ENCODE data around the gene LRPAP1. TPM values are rescaled to one million over a fixed set of nuclear protein-coding genes. Genes with fewer than 3 reads are reported as not detected.

LRPAP1 gene
- polyA plus RNA-seq, 1 donor (not counting 4 experiments of a cell fraction or from before 2014, with no cell fraction given) = 121 TPM

- peaks cover 6% of the 10 kb centered on the region for H3K79me2 ChIP-seq (ENCODE audit: control insufficient read depth, insufficient read depth, low read length)
- no peak overlapping the region for H3K4me2 ChIP-seq (ENCODE audit: control insufficient read depth, extremely low read depth, insufficient read depth, low read depth, low read length)
- no peak overlapping the region for H3K27ac ChIP-seq (ENCODE audit: control insufficient read depth, insufficient read depth, low read length)
- H3K36me3 ChIP-seq (ENCODE audit: control insufficient read depth in 2 of 2, extremely low read depth in 1 of 2, insufficient read depth in 2 of 2, low read length in 2 of 2) = peaks cover 10 to 17% of the 10 kb centered on the region in 2 experiments
- no peaks in the 10 kb centered on the region for H3K4me1 ChIP-seq (ENCODE audit: control insufficient read depth, extremely low read depth, insufficient read depth, low read length)
- no peaks in the 10 kb centered on the region for H3K9me1 ChIP-seq (ENCODE audit: control insufficient read depth, extremely low read depth, insufficient read depth, low read length)
- no peaks in the 10 kb centered on the region for H3K27me3 ChIP-seq (ENCODE audit: control insufficient read depth, extremely low read depth, insufficient read depth, low read length)
- H3K9me3 ChIP-seq (ENCODE audit: control insufficient read depth, low read depth, low read length) = no peaks in the 10 kb centered on the region
- no peak overlapping the region for H3K9ac ChIP-seq (ENCODE audit: control insufficient read depth, extremely low read depth, insufficient read depth, low read length)
- no peak overlapping the region for H3K4me3 ChIP-seq (ENCODE audit: control insufficient read depth in 2 of 3, extremely low read depth in 1 of 3, insufficient read depth in 2 of 3, low read depth in 1 of 3, low read length in 3 of 3)
- H2AFZ ChIP-seq (ENCODE audit: control insufficient read depth, low read length) = no peak overlapping the region
- H4K20me1 ChIP-seq (ENCODE audit: control insufficient read depth, extremely low read depth, insufficient read depth, low read length) = peaks cover 4% of the 10 kb centered on the region
- FAIRE-seq (no peak), DNase-seq (ENCODE audit: low read depth, low spot score) (no peak)
- dilution Hi-C loops (cut with MboI; ENCODE audit: extremely low pct_ligation_motif_present, low sequenced_read_pairs) = no loop called here
- TF ChIP-seq CTCF (optimal IDR thresholded peaks at IDR 0.05 in 1 of 3, IDR thresholded peaks at IDR 0.05 in 1 of 3, conservative IDR thresholded peaks at IDR 0.05 in 1 of 3; ENCODE audit: extremely low read depth in 1 of 3, insufficient read depth in 2 of 3, low read length in 3 of 3) (no peak), EZH2 (IDR thresholded peaks at IDR 0.05; ENCODE audit: low read length) (no peak)
These were observed 27.0 kb downstream of the LRPAP1 start for GRCh38 chr4:3505231-3505630.

GRCh38 chr4:3502941-3503936 is 29.0 kb downstream of the LRPAP1 start:
- no peaks in the 10 kb centered on the region for H3K9me3 ChIP-seq (ENCODE audit: control insufficient read depth, low read depth, low read length)
- H3K36me3 ChIP-seq (ENCODE audit: control insufficient read depth in 2 of 2, extremely low read depth in 1 of 2, insufficient read depth in 2 of 2, low read length in 2 of 2) = peaks cover 4 to 11% of the 10 kb centered on the region in 2 experiments
- FAIRE-seq = no peak
- no peaks in the 10 kb centered on the region for H4K20me1 ChIP-seq (ENCODE audit: control insufficient read depth, extremely low read depth, insufficient read depth, low read length)
- no peak overlapping the region for H3K27ac ChIP-seq (ENCODE audit: control insufficient read depth, insufficient read depth, low read length)
- DNase-seq (ENCODE audit: low read depth, low spot score) = no peak
- H2AFZ ChIP-seq (ENCODE audit: control insufficient read depth, low read length) = no peak overlapping the region
- H3K27me3 ChIP-seq (ENCODE audit: control insufficient read depth, extremely low read depth, insufficient read depth, low read length) = no peaks in the 10 kb centered on the region
- H3K9me1 ChIP-seq (ENCODE audit: control insufficient read depth, extremely low read depth, insufficient read depth, low read length) = no peaks in the 10 kb centered on the region
- dilution Hi-C loops (cut with MboI; ENCODE audit: extremely low pct_ligation_motif_present, low sequenced_read_pairs) = no loop called here
- H3K4me1 ChIP-seq (ENCODE audit: control insufficient read depth, extremely low read depth, insufficient read depth, low read length) = no peaks in the 10 kb centered on the region
- H3K4me3 ChIP-seq (ENCODE audit: control insufficient read depth in 2 of 3, extremely low read depth in 1 of 3, insufficient read depth in 2 of 3, low read depth in 1 of 3, low read length in 3 of 3) = no peak overlapping the region
- H3K4me2 ChIP-seq (ENCODE audit: control insufficient read depth, extremely low read depth, insufficient read depth, low read depth, low read length) = no peak overlapping the region
- H3K9ac ChIP-seq (ENCODE audit: control insufficient read depth, extremely low read depth, insufficient read depth, low read length) = no peak overlapping the region
- no peak for TF ChIP-seq CTCF (optimal IDR thresholded peaks at IDR 0.05 in 1 of 3, IDR thresholded peaks at IDR 0.05 in 1 of 3, conservative IDR thresholded peaks at IDR 0.05 in 1 of 3; ENCODE audit: extremely low read depth in 1 of 3, insufficient read depth in 2 of 3, low read length in 3 of 3)
- TF ChIP-seq EZH2 (IDR thresholded peaks at IDR 0.05; ENCODE audit: low read length) = no peak
- peaks cover 4% of the 10 kb centered on the region for H3K79me2 ChIP-seq (ENCODE audit: control insufficient read depth, insufficient read depth, low read length)

Data from keratinocyte (primary cell).